Omental fat pad (tissue), 4 donors: ENCODE results near the gene ANKS3. TPM values are rescaled to one million over a fixed set of nuclear protein-coding genes. Genes with fewer than 3 reads are reported as not detected.

Experiments used
- ATAC-seq: fragments of 150-250 bp; one replicate; pipeline ENCODE4 v1.9.1; 2016; ENCODE audit warnings: mild to moderate bottlenecking, moderate library complexity; ENCODE audit not compliant: low FRiP score
- DNase-seq: peaks from one replicate; pipeline ENCODE4 v3.0.0-alpha.2; 2019; ENCODE audit warnings: low spot score
- total RNA-seq, 4 donors: library from RNA; depleted of rRNA; stranded (reverse); fragments of >200 nt; gene quantifications; one replicate each; pipeline ENCODE4 v1.1.0, GENCODE V29; 2016
- TF ChIP-seq, protein P1 (sequence below), 3 donors: fragments of 450-650 bp; IDR thresholded peaks; one replicate each; pipeline ENCODE4 v1.5.1; 2016 to 2017; ENCODE audit warnings: antibody characterized with exemption in 3 of 3, mild to moderate bottlenecking in 3 of 3, moderate library complexity in 2 of 3

ANKS3 gene
- total RNA-seq, 4 donors from 2014 or later: 12.6 to 24.1 (median 17.2) TPM

DNA sequence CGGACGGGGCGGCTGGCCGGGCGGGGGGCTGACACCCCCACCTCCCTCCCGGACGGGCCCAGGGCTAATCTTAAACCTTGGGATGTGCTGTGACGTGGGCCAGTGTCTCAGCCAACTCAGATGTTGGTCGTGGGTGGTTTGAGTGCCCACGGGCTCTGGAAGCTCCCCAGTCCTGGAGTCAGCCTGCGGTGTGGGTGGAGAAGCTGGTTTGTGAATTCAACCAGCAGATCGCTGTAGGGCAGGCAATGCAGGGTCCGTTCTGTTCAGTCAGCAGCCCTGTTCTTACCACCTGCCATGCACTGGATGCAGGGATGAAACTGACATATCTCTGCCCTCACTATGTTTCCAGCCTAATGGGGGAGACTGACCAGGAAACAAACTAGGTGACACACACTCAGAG lies 40.9 kb upstream of the ANKS3 start:
- TF ChIP-seq, protein P1, sequence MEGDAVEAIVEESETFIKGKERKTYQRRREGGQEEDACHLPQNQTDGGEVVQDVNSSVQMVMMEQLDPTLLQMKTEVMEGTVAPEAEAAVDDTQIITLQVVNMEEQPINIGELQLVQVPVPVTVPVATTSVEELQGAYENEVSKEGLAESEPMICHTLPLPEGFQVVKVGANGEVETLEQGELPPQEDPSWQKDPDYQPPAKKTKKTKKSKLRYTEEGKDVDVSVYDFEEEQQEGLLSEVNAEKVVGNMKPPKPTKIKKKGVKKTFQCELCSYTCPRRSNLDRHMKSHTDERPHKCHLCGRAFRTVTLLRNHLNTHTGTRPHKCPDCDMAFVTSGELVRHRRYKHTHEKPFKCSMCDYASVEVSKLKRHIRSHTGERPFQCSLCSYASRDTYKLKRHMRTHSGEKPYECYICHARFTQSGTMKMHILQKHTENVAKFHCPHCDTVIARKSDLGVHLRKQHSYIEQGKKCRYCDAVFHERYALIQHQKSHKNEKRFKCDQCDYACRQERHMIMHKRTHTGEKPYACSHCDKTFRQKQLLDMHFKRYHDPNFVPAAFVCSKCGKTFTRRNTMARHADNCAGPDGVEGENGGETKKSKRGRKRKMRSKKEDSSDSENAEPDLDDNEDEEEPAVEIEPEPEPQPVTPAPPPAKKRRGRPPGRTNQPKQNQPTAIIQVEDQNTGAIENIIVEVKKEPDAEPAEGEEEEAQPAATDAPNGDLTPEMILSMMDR (IDR thresholded peaks at IDR 0.05): no peak
- ATAC-seq: no peak
- DNase-seq: no peak

DNA sequence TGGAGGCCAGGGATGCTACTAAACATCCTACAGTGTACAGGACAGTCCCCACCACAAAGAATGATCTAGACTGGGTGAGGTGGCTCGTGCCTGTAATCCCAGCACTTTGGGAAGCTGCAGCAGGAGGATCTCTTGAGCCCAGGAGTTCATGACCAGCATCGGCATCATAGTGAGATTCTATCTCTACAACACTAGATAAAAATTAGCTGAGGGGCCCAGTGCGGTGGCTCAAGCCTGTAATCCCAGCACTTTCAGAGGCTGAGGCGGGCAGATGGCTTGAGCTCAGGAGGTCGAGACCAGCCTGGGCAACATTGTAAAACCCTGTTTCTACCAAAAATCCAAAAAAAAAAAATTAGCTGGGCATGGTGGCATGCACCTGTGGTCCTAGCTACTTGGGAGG lies 38.3 kb upstream of the ANKS3 start:
- DNase-seq: no peak
- ATAC-seq: no peak
- TF ChIP-seq, protein P1 (IDR thresholded peaks at IDR 0.05): no peak

DNA sequence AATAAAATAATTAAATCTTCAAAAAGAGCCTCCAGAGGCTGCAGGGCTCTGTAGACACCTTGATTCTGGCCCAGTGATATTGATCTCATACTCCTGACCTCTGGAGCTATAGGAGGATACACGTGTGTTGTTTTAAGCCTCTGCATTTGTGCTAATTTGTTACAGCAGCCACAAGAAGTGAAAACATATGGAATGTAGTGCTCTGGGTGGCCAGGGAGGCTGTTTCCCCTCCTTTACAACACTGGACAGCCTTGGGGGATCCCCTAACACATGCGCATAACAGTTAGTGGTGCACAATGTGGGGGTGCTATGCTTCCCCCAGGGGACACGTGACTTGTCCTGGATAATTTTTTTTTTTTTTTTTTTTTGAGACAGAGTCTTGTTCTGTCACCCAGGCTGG lies 37.6 kb upstream of the ANKS3 start:
- ATAC-seq (no peak), DNase-seq (no peak)
- TF ChIP-seq, protein P1 (IDR thresholded peaks at IDR 0.05): no peak

GRCh38 chr16:4769306-4769638 lies 35.2 kb upstream of the ANKS3 start:
- TF ChIP-seq, protein P1 (IDR thresholded peaks at IDR 0.05): no peak
- no peak for DNase-seq
- ATAC-seq: no peak

GRCh38 chr16:4768549-4769305 lies 34.7 kb upstream of the ANKS3 start:
- ATAC-seq (peak; percentile 93), DNase-seq (peak; percentile 94)
- TF ChIP-seq, protein P1 (IDR thresholded peaks at IDR 0.05): no peak

DNA sequence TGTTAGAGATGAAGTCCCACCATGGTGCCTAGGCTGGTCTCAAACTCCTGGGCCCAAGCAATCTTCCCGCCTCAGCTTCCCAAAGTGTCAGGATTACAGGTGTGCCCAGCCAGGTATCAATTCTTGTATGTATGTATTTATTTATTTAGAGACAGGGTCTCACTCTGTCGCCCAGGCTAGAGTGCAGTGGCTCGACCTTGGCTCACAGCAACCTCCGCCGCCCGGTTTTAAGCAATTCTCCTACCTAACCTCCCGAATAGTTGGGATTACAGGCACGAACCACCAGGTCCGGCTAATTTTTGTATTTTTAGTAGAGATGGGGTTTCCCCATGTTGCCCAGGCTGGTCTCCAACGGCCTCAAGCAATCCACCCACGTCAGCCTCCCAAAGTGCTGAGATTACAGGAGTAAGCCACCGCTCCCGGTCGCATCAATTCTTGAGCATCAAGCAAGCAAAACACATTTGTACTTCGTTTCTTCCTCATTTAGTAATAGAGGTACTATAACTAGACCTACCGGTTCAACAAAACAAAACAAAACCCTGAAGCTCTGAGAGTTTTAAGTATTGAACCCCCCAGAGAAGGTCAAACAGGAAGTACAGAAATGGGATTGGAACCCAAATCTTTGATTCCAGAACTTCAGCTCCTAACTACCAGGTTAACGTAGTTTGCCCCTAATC lies 33.9 kb upstream of the ANKS3 start:
- TF ChIP-seq, protein P1 (IDR thresholded peaks at IDR 0.05): no peak
- no peak for DNase-seq
- no peak for ATAC-seq
